Endometrium (tissue), 2 donors: ENCODE data around the gene SWSAP1.
"Not testable (repeated sequence)": the region's sequence is repeated elsewhere in the genome, so short reads cannot be mapped to it uniquely, and the experiment has no call there.

Experiments
- FAIRE-seq: peaks from 2 replicates; lab custom pipeline; 2012; peaks lifted over from hg19 to GRCh38; lab: Jason Lieb, UNC
- donor health status: control.
- donor health status: control.

SWSAP1 gene, protein sequence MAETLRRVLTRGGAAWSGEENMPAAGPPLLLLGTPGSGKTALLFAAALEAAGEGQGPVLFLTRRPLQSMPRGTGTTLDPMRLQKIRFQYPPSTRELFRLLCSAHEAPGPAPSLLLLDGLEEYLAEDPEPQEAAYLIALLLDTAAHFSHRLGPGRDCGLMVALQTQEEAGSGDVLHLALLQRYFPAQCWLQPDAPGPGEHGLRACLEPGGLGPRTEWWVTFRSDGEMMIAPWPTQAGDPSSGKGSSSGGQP

GRCh38 chr19:11374433-11375142 lies at the start of gene SWSAP1:
TSS of gene SWSAP1 (plus strand) at chr19:11374666. CDS start at chr19:11374681, 15 bp downstream.
- FAIRE-seq, result peak; percentile 98

- no peak for FAIRE-seq
These were observed 49.6 kb upstream of the SWSAP1 start for GRCh38 chr19:11324748-11325389.

DNA sequence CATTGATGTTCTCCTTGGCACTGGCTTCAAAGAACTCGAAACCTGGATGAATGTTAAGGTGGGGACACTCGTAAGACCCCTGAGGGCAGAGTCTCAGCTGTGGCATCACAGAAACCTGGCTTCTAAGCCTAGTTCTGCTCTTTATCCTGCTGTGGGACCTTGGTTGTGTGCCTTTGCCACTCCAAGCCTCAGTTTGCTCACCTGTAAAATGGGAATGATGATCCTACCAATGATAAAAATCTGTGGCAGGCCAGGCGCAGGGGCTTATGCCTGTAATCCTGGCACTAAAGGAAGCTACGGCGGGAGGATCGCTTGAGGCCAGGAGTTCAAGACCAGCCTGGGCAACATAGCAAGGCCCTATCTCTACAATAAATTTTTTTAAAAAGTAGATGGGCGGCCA lies 48.9 kb upstream of the SWSAP1 start:
- FAIRE-seq, result no peak

DNA sequence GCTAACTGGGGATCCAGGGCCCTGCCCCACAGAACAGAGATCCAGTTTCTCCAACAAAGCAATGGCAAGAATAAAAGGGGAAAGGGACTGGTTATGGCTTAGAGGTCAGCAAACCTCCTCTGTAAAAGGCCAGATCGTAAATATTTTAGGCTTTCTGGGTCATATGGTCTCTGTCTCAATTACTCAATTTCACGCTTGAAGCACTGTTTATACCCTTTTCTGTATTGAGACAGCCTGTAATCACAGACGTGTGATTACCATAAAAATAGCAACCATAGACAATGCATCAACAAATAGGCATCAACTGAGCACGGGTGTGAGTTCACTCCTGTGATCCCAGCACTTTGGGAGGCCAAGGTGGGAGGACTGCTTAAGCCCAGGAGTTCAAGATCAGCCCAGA lies 44.3 kb upstream of the SWSAP1 start:
- FAIRE-seq, result no peak

- FAIRE-seq, result no peak
These were observed 43.0 kb upstream of the SWSAP1 start for GRCh38 chr19:11331502-11331901.

- no peak for FAIRE-seq
These were observed 41.6 kb upstream of the SWSAP1 start for GRCh38 chr19:11332822-11333221.

DNA sequence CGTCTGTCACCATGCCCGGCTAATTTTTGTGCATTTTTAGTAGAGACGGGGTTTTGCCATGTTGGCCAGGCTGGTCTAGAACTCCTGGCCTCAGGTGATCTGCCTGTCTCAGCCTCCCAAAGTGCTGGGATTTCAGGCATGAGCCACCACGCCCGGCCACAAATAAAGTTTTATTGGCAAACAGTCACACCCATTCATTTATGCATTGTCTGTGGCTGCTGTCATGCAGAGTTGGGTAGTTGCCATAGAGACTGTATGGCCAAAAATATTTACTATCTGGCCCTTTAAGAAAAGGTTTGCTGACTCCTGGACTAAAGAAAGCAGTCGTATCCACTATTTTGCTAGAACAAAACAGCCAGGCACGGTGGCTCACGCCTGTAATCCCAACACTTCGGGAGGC lies 40.6 kb upstream of the SWSAP1 start:
- FAIRE-seq, result not testable (repeated sequence)

GRCh38 chr19:11335449-11336146 lies 38.9 kb upstream of the SWSAP1 start:
- FAIRE-seq, result no peak

DNA sequence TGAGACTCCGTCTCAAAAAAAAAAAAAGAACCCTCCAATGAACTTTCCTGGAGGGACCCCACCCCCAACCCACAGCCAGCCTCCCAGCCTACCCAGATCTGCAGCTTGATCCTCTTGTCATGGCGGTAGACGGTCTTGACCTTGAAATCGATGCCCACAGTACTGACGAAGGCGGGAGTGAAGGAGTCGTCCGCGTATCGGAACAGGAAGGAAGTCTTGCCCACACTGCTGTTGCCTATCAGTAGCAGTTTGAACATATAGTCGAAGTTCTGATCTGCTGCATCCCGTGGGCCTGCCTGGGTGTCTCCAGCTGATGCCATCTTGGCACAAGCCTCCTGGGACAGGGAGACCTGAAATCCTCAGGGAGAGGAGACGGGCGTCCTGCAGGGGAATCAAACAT lies 37.4 kb upstream of the SWSAP1 start:
- no peak for FAIRE-seq

DNA sequence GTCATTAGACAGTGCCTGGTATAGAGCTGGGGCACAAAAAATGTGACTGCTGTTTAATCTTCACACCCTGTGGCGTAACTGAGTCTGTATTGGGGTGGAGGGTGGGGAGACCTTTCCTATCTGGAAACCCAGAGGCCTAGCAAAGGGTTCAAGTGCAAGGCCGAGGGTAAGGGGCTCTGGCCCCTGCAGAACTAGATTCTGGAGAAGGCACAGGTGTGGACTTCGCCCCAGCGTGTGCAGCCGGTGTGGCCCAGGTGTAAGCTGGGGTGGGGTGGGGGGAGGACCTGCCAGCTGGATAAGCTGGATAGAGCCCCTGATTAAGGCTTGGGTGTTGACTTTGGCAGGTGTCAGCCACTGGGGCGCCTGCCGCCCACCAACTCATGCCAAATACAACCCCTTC lies 36.3 kb upstream of the SWSAP1 start:
- no peak for FAIRE-seq

GRCh38 chr19:11338569-11339253 lies 35.8 kb upstream of the SWSAP1 start:
- no peak for FAIRE-seq

DNA sequence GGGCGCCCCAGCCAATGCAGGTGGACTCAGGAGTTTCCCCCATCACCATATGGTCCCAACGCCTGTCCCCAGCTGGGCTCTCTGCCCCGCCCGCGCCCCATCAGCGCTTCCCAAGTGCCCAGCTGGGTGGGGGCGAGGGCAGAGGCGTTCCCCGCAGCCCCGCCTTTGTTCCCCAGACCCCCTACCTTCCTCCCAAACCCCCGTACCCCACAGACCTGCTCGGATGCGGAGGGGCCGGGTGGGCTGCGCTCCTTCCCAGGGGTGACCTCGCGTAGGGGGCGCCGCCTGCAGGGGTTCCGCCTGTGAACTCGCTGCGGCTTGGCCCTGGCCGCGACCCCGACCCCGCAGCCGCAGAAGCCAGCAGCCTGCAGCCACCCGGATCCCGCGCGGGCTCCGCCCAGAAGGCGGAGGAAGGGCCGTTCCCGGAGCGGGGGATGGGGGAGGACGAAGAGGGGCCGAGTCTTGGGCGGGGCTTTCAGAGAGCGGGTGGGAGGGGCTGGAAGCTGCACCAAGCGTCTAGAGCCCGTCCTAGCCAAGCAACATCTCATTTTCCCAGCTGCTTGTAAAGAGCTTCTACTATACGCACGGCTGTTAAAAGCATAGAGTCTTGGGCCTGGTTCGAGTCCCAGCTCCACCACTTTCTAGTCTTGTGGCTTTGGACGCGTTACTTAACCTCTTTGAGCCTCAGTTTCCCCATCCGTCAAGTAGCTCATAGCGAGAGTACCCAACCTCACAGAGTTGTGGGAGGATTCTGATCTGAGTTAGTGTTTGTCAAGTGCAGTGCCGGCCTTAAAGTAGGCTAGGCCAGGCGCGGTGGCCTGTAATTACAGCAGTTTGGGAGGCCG lies 35.0 kb upstream of the SWSAP1 start, which contains the start of gene RAB3D:
Gene RAB3D (minus strand): TSS at position 404 of the 845 bp plus-strand sequence. CDS start 2,258 bp downstream, outside the sequence.
- FAIRE-seq, result no peak

GRCh38 chr19:11340099-11340467 lies 34.4 kb upstream of the SWSAP1 start:
- FAIRE-seq, result not testable (repeated sequence)

DNA sequence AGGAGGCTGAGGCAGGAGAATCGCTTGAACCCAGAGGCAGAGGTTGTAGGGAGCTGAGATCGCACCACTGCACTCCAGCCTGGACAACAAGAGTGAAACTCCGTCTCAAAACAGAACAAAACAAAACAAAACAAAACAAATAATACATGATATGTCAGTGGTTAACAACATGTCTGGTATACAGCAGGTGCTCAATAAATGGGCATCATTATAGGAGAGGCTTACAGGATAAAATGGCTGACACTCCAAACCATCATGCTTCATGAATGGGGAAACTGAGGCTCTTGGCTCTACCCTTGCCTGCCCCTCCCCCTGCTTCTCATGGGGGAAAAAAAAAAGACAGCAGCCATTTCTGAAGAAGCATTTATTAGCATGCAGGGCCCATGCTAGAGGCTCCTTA lies 32.0 kb upstream of the SWSAP1 start:
- FAIRE-seq, result no peak

DNA sequence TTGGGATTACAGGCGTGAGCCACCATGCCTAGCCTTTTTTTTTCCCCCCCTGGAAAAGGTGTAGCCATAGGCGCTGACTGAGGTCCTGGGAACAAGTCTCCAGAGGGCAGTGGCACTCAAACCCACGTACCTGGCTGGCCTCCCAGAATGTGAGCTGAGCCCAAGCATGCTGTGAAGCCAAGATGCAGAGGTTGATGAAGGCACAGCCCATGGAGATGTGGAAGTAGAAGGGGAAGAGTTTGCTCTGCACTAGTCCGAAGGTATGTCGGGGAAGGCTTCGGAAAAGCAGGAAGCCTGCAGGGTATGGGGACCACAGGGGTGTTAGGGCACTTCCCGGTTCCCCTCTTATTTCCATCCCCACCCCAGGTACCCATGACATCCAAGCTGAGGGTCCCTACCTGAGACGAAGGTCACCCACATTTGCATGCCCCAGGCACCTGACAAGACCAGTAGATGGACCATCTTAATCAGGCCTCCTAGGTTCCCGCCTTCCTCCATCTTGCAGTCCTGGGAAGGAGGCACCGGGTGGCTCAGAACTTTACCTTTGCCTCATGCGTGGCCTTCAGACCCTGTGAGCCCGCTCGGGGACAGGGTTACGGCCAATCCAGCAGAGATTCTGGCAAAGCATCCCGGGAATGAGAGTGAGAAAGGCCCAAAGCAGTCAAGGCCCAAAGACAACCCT lies 29.2 kb upstream of the SWSAP1 start:
- FAIRE-seq, result no peak

DNA sequence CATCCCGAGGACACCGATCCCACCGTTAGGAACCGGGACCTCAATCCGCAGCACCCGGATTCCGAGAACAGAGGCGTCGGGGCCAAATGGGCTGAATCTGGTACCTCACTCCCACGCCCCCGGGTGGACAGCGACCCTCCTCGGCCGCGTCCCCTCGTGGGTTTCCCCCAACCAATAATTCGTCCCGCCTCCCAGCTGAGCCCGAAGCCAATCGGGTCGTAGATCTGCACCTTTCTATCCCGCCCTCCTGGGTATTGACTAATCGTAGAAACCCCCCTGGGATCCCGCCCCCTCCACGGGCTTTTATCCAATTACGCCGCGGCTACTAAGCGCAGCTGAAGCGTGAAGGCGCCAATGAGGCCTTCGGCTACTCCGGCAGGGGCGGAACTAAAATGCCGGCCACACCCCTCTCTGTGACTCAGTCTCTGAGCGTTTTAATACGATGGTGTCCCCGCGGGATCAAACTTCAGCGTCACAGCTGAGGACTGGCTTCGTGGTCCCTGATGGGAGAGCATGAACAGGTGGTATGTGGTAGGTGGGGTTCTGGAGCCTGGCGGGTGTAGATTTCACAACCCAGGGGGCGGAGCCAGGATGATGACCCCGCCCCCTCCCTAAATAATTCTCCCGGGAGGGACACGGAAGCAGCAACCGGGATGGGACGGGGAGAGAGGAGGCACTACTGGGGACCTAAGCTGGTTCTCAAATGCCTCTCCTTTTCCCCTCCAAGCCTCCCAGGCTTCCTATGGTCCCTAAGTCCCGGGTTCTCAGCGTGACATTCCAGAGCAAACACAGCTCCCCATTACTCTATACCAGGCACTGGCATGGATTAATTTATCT lies 28.1 kb upstream of the SWSAP1 start, which contains the start of the genes CCDC159 and TMEM205:
Gene CCDC159 (plus strand): TSS at position 416 of the 837 bp plus-strand sequence. CDS start 88 bp downstream, at position 504.
Gene TMEM205 (minus strand): TSS at position 165 of the 837 bp plus-strand sequence. CDS start 649 bp downstream, outside the sequence.
- peak; percentile 99 for FAIRE-seq

DNA sequence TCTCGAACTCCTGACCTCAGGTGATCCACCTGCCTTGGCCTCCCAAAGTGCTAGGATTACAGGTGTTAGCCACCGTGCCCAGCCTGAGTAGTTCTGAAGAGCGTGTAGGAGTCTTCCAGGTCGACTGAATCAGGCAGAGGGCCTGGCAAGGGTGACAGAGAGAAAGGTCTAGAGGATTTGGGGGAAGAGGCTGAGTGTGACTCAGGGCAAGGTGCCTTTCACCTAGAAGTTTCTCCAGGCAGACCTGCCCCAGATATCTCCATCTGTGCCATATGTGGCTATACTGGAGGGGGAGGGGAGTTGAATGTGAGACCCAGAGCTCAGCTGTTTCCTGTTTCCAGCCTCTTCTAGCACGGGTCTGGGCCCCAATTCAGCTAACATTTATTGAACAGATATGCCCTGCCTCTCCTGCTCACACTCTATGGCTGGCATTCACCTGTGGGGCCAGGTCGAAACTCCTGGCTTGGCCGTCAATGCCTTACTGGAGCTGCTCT lies 26.9 kb upstream of the SWSAP1 start:
- no peak for FAIRE-seq

DNA sequence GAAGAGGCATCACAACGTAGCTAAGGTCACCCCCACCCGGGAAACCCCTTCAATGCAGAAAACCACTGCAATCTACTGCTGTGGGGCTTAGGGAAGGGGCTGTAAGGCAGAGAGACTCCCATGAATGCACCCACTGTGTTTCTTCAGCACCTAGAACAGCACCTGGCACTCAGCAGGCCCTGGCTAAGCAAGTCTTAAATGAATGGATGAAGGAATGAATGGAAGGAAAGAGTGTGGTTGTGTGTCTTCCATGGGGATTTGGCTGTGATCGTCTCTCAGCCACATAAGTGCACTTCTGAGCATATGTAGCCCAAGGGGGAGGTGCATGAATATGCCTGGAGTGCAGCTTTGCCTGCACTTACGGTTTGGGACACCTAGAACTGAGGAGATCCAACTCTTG lies 25.3 kb upstream of the SWSAP1 start:
- FAIRE-seq, result no peak

- not testable (repeated sequence) for FAIRE-seq
These were observed 20.4 kb upstream of the SWSAP1 start for GRCh38 chr19:11354102-11354501.
